Heart right ventricle (tissue), 16 donors: ENCODE results near the gene KCP. TPM values are rescaled to one million over a fixed set of nuclear protein-coding genes. Genes with fewer than 3 reads are reported as not detected.
A peak's percentile ranks its signal among the peaks of the same experiment; 100 is the strongest.

Source experiments
- ATAC-seq, 8 donors: fragments of 200-7000 bp; cut with Tn5 transposase; one replicate each; pipeline ENCODE4 v1.9.1; 2020; ENCODE audit warnings: mild to moderate bottlenecking in 8 of 8, moderate library complexity in 8 of 8, moderate number of reproducible peaks in 1 of 8
- DNase-seq, 2 donors: peaks; one replicate each; pipeline ENCODE4 v3.0.0-alpha.2; 2020
- H3K27ac ChIP-seq, 10 donors: fragments of 200-600 bp; sonication (generic) in 2 of 10; one replicate each; pipeline versions ENCODE4 v1.5.0 to v1.8.0; 2020 to 2022; ENCODE audit warnings: mild to moderate bottlenecking in 3 of 10
- H3K27me3 ChIP-seq, 7 donors: fragments of 200-600 bp; one replicate each; pipeline ENCODE4 v1.8.0; 2021 to 2022; ENCODE audit warnings: mild to moderate bottlenecking in 2 of 7
- H3K36me3 ChIP-seq, 9 donors: fragments of 200-600 bp; sonication (generic) in 1 of 9; one replicate each; pipeline versions ENCODE4 v1.5.0 to v1.8.0; 2020 to 2022; ENCODE audit warnings: mild to moderate bottlenecking in 2 of 9
- H3K4me1 ChIP-seq, 9 donors: fragments of 200-600 bp; sonication (generic) in 1 of 9; one replicate each; pipeline versions ENCODE4 v1.5.0 to v1.8.0; 2020 to 2022; ENCODE audit warnings: mild to moderate bottlenecking in 4 of 9
- H3K4me3 ChIP-seq, 10 donors: fragments of 200-600 bp; sonication (generic) in 2 of 10; one replicate each; pipeline versions ENCODE4 v1.5.0 to v1.8.0; 2020 to 2022; ENCODE audit warnings: mild to moderate bottlenecking in 7 of 10, moderate library complexity in 2 of 10
- H3K9me3 ChIP-seq, 11 donors: fragments of 200-600 bp in 10 of 11; sonication (generic) in 2 of 11; one replicate each; pipeline versions ENCODE4 v1.5.0 to v1.8.0; 2013 to 2022; ENCODE audit warnings: mild to moderate bottlenecking in 2 of 11, control low read depth in 1 of 11, moderate library complexity in 1 of 11
- CTCF ChIP-seq, 9 donors: fragments of 200-600 bp; sonication (generic) in 2 of 9; IDR thresholded peaks; one replicate each; pipeline versions ENCODE4 v1.5.0 to v1.8.0; 2021 to 2022; ENCODE audit warnings: antibody characterized with exemption in 9 of 9, mild to moderate bottlenecking in 5 of 9, moderate library complexity in 1 of 9
- WGBS, 2 donors: extraction: QIAGEN DNeasy Blood & Tissue Kit; methylation state at CpG; one replicate each; pipeline ENCODE4 v1.1.7; 2013; ENCODE audit warnings: inconsistent platforms in 1 of 2; 5-methylcytosine and 5-hydroxymethylcytosine counted together
- intact Hi-C, 10 donors: fragments of 100-400 bp; cut with DNase I; formaldehyde crosslinking; loops; one replicate each; pipeline versions ENCODE4 v1.11.1 to v1.14.2; 2022
- polyA plus RNA-seq, 2 donors: library from polyadenylated mRNA; stranded (reverse); fragments of 200-250 nt; gene quantifications; one replicate each; pipeline ENCODE4 v1.2.3, GENCODE V29; 2013
- total RNA-seq, 10 donors: library from RNA; stranded (reverse); fragmentation: NEBNext Ultra II Directional in 3 of 10; extraction: Animal tissue kit (Norgen Biotek cat#: 25700) in 3 of 10; gene quantifications; one replicate each; pipeline versions ENCODE4 v1.2.1 to v1.2.4, GENCODE V29; 2021 to 2023
- donor health status: Arrhythmogenic right ventricular cardiomyopathy.
- donor health status: ischemic (EF 13 %, LVEDD 7.1; RV severe dilation, severe dysfunction).
- donor health status: healthy with polysubstance abuse.
- donor health status: DM: no; HTN: yes; CAD: no.
- donor health status: DM: no; HTN: no; CAD: no.
- donor health status: ischemic (EF 25% LVEDD 6.9; RV normal size, moderate dysfunction).
- donor health status: ischemic (EF 25% LVEDD 5.7; RV mildly dilated, moderate dysfunction).
- donor health status: healthy.
- donor health status: DM: yes; HTN: yes; CAD: no.
- donor health status: Ischemic cardiomyopathy.
- donor health status: ischemic (EF 35%, LVEDD 5.7; RV mildly dilated, moderate dysfunction).
- donor health status: nonischemic (EF 11% LVEDD 7.7; RV severe dilation, severe dysfunction).
- donor health status: DM: yes; HTN: yes; CAD: no.
- donor health status: PGD.
- donor health status: ischemic (EF 29% LVEDD 5.4; RV normal size, mild dysfunction).
- donor health status: nonischemic (EF 23%, LVEDD 6.1; RV moderate dilation, normal function).

Gene KCP
- total and polyA plus RNA-seq, 12 donors, result 0.09 to 0.44 (median 0.27) TPM

- Histone ChIP-seq H3K36me3 (no peaks in the 10 kb centered on the region), H3K4me1 (peaks cover 0 to 47% (median 5%) of the 10 kb centered on the region in 9 donors), H3K4me3 (peak overlapping the region in 1 of 10 donors; percentile 10), H3K9me3 (no peaks in the 10 kb centered on the region), H3K27ac (peak overlapping the region in 1 of 10 donors; percentile 81), H3K27me3 (peaks cover 0 to 70% (median 30%) of the 10 kb centered on the region in 7 donors)
- WGBS, 2 donors, result 56 to 58% methylated on average over 15 of the region's 15 CpGs
- ATAC-seq, result peak in 7 of 8 donors; percentile 39 to 70 (median 59)
- TF ChIP-seq CTCF (IDR thresholded peaks at IDR 0.05), result no peak
- intact Hi-C loops, result no loop called here
- DNase-seq, result no peak
These were observed 22.8 kb upstream of the KCP start for GRCh38 chr7:128933180-128933891.

GRCh38 chr7:128932862-128933179 lies 22.3 kb upstream of the KCP start:
- H3K27me3 ChIP-seq, result peaks cover 0 to 65% (median 25%) of the 10 kb centered on the region in 7 donors
- no peaks in the 10 kb centered on the region for H3K9me3 ChIP-seq
- H3K27ac ChIP-seq, result peak overlapping the region in 1 of 10 donors; percentile 81
- peaks cover 0 to 43% (median 0%) of the 10 kb centered on the region in 9 donors for H3K4me1 ChIP-seq
- no peak for DNase-seq
- no peak for ATAC-seq
- TF ChIP-seq CTCF (IDR thresholded peaks at IDR 0.05), result no peak
- WGBS, 2 donors, result 74 to 75% methylated on average over 4 of the region's 4 CpGs
- H3K4me3 ChIP-seq, result no peak overlapping the region
- intact Hi-C loops, result no loop called here
- no peaks in the 10 kb centered on the region for H3K36me3 ChIP-seq

- Histone ChIP-seq H3K27ac (peak overlapping the region in 1 of 10 donors; percentile 81), H3K4me3 (no peak overlapping the region), H3K27me3 (peaks cover 0 to 62% (median 19%) of the 10 kb centered on the region in 7 donors), H3K4me1 (peaks cover 0 to 38% (median 0%) of the 10 kb centered on the region in 9 donors), H3K9me3 (no peaks in the 10 kb centered on the region), H3K36me3 (no peaks in the 10 kb centered on the region)
- WGBS, 2 donors, result 89 to 94% methylated on average over 19 of the region's 19 CpGs
- no peak for DNase-seq
- intact Hi-C loops, result no loop called here
- ATAC-seq, result no peak
- TF ChIP-seq CTCF (IDR thresholded peaks at IDR 0.05), result no peak
These were observed 21.7 kb upstream of the KCP start for GRCh38 chr7:128931965-128932861.

GRCh38 chr7:128931190-128931798 lies 20.8 kb upstream of the KCP start:
- ATAC-seq, result no peak
- no peak for TF ChIP-seq CTCF (IDR thresholded peaks at IDR 0.05)
- Histone ChIP-seq H3K27ac (no peak overlapping the region), H3K27me3 (peaks cover 0 to 62% (median 16%) of the 10 kb centered on the region in 7 donors), H3K4me3 (no peak overlapping the region), H3K36me3 (no peaks in the 10 kb centered on the region), H3K4me1 (peaks cover 0 to 33% (median 0%) of the 10 kb centered on the region in 9 donors), H3K9me3 (no peaks in the 10 kb centered on the region)
- intact Hi-C loops, result no loop called here
- 91 to 94% methylated on average over 18 of the region's 18 CpGs for WGBS, 2 donors
- DNase-seq, result no peak
